CD4-positive, alpha-beta T cell treated with Interleukin-4 for 4 hours (primary cell): ENCODE measurements around the gene TEC.

Experiments
- DNase-seq: peaks from one replicate; pipeline ENCODE4 v3.0.0-alpha.2; 2020

TEC gene

DNA sequence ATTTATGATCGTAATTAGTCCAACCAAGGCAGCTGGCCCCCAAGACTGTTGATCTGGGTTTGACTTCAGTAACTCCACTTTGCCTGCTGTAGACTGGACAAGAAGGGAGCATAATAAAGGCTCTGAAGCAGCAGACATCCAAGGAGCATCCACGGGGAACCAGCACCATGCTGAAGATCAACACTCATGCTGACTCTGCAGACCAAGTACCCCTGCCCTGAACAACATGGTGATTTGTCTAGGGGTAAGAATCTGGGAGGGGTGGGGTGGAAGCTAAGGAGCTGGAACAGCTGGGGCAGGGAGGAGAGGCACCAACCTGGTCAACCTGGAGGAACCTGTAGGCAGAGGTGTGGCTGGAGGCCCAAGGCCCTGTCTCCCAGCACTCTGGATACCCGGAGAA is 2.1 kb downstream of the TEC start:
- no peak for DNase-seq

DNA sequence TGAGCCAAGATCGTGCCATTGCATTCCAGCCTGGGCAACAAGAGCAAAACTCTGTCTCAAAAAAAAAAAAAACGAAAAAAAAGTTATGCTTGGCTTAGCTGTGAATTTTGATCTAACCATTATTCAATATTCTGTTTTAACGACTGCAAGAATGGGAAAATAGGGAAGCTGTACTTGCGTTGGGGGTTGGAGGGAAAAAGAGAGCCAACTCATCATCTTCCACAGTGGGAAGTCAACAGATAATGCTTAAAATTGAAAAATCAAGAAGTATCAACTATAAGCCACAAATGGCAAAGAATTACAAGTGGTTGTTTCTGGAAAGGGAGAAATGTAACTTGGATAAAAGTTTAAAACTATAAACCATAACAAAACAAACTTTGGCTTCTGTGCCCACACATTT is 2.9 kb downstream of the TEC start:
- no peak for DNase-seq

DNA sequence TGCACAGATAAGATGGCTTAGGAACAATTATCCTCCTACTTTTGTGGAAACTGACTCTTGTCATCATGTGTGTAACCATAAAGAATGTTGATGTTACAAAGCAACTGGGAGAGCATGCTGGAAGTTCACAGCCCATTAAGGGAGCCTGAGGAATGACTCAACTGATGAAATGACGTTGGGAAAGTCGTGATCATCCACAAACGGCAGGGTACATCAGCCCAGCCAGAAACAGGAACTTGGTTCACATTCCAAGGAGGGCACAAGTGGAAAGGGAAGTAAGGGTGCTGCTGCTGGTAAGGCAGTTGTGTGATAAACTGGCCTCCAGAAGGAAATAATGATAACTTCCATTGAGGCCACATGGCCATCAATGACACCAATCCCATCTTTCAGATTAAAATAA is 6.7 kb downstream of the TEC start:
- no peak for DNase-seq

DNA sequence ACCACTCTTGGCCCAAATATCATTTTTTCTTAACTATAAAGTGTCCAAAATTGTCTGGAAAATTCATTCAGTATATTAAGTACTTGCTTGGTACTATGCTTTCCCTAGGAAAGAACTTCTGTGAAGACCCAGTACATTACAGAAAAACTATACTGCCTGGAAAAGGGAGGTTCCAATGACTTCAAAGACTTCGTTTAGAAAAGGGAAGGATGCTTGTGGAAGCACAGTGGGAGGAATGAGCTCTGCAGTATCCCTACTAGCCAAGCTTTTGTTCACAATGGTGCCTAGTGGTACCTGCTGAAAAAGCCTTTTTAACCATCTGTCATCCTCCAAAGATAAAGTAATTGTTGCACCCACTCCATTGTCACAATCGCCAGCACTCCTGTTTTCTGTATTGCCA is 7.2 kb downstream of the TEC start:
- DNase-seq: no peak

DNA sequence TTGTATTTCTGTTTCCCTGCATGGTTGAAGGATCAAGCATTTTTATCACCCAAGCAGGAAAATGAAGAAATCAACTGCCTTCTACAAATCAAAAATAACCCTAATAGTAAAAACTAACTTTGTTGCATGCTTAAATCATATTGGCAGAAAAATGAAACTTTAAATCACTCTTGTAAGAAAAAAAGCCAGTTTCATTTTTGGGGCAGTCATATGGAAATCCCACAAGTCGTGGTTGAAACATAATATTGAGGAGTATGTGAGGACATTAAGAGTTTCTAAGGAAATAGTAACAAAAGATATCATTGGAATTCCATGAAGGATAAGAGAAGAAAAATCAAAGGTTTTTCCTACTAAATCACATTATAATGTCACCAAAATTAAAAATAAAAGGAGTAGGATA is 8.4 kb downstream of the TEC start:
- DNase-seq: no peak

DNA sequence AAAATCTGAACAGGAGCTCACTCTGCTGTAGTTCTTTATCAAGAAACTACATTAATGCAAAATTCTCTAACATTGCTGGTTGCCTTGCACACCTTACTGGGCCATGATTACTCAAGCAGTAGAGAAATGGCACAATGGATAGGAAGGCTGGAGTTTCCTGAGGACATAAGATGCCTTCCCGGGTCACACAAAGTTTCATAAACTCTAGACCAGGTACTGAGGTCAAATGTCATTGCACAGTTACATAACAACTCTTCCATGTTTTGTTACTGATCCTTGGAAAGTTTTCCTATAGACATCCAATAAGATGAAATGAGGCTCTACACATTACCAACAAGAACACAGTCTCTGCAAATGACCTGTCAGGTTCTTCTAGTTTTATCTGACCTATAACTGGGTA is 9.9 kb downstream of the TEC start:
- no peak for DNase-seq

DNA sequence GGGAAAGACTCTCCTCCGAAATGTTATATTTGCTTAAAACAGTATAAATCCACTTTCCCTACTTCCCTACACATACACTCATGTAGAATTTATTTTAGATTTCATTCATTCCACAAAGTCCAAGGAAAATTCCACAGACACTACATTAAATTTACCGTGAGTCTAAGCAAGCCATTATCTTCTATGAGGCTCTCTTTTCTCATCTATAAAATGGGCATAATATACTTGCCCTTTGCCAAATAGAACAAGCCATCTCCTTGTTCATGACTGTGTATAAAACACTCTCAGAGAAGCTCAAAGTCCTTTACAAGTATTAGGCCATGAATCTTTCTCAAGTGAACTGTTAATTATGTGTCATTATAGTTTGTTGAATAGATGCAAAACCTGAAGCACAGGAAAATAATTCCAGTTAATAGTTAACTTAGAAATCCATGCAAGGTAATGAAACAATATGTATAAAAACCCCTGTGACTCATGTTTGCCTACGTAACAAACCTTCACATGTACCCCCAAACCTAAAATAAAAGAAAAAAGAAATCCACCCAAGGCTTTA is 10.7 kb downstream of the TEC start:
- no peak for DNase-seq

DNA sequence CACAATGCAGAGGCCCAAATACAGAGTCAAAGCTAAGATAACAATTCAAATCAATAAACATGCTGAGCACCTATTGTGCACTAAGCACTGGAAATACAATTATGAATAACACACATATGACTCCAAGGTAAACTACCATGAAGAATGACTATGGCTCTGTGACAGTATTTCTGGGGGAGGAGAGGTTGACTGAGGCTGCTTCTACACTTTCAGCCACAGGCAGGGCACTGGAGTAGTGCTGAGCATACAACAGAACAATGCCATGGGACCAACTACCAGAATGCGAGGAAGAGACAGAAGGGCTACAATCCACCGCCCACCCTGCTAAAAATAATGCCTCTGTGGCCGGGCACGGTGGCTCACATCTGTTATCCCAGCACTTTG is 13.7 kb downstream of the TEC start:
- DNase-seq: no peak

DNA sequence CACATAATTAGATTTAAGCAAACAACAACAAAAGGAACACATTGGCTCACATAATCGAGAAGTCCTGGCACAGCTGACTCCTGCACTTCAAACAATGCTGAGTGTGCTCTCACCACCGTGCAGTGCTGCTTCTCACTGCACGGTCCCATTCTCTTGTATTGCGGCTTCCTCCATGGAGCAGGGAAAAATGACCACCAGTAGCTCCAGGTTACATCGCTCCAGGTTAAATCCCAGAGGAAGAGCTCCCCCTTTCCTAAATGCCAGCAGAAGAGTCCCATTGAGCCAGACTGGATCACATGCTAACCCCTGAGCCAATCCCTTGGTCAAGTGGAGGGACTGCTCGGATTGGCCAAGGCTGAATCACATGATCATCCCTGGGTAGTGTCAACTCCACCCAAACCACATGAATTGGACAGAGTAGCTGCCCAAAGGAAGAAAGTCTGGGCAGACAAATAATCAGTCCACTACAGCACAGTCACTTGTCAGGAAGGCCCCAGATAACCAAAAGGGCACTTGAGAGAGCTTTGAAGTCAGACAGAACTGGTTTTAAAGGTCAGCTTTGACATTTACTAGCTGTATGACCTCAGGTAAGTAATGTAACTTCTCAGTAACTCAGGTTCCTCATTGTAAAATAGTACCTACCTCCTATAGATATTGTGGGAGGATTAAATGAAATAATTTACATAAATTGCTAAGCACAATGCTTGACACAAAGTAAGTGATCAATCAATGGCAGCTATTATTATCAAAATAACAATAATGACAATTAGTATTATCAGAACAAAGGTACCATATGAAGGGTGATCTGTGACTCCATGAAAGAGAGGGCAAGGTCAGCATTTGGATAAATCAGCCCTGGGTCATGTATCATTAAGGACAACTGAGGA is 14.3 kb downstream of the TEC start:
- no peak for DNase-seq

DNA sequence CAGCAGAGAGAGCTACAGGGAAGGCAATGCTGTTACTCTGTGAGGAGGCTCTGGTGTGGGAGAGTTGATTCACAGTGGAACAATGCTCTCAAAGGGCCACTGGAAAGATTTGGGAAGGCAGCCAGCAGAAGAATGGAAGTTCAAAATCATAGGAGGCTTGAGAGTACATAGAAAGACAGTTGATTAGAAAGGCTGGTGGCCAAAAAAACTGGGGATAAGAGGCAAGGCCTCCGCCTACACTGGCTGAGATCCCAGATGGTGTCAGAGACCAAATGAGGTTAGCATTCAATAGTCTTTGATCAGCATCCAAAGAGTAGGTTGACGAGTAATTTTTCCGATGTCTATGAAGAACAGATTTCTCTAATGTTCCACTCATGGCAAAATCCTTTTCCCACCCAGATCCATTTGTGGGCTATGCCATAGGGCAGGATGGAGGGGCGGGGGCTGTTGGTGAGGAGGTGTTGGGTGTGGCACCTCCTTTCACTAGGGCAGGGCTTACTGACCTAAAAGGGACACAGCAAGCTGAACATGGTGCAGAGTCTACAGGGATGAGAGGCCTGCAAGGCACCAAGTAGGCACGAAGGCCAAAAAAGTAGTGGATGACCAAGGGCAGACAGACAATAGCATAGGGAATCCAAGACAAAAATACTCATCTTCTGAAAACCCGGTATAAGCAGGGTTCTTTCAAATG is 15.1 kb downstream of the TEC start:
- no peak for DNase-seq

DNA sequence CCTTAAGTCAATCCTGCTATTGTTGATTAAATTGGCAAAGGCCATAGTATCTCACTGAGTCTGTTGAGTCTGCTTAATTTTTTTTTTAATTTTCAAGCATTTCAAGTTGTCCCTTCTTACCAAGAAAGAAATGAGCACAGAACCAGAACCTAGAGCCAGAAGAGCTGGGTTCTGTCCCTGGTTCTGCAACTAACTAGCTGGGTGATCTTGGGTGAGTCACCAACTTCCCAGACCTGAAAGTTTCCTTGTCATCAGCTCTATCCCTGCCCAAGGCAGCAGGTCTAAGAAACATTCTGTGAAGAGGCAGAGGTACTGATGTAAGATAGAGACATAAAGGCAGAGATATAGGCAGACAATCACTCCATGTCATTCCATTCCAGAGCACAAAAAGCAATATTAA is 17.3 kb downstream of the TEC start:
- no peak for DNase-seq

DNA sequence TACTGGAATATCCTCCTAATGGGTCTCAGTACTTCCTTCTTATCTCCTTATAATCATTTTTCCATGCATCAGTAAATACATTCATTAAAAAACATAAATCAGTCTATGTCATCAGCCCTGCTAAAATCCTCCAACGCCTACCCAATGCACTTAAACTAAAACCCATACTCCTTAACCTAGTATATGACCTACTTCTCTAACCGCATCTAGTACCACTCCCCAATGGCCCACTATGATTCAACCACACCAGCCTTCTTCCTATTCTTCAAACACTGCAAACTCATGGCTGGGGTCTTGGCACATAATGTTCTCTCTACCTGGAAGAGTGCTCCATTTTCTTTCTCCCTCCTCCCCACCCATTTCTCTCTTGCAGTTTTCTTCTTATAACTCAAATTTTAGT is 18.7 kb downstream of the TEC start:
- DNase-seq: no peak

DNA sequence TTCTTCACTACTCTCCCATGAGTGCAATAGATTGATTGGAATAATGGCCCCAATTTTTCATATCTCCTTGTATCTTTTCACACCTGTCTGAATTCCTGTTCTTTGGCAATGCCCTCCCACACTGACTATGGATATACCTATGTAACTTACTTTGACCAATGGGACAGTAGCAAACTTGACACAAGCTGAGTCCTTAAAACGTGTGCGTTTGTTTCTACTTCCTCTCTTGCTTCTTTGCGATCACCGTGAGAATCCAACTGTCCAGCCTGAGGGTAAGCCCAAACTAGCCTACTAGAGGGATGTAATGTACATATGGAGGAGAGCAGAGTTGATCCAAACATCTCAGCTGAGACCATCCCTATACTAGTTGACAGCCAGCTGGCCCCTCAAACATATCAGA is 19.3 kb downstream of the TEC start:
- DNase-seq: no peak

DNA sequence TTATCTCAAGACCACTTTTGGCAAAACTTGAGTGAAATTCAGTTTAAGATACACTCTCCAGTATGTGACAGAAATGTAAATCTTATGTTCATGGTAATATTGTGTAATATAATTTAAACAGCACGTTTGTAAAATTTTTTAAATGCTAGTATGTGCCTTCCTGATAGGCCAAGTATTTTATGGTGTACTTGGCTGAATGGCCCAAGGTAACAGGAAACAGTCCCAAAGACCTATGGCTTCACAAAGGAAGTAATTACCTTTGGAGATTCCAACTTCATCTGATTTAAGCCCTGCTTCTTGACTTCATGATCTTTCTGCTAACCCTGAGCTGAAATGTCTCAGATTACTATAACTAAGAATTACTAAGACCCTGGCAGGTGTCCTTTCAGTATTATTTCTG is 20.3 kb downstream of the TEC start:
- DNase-seq: no peak

DNA sequence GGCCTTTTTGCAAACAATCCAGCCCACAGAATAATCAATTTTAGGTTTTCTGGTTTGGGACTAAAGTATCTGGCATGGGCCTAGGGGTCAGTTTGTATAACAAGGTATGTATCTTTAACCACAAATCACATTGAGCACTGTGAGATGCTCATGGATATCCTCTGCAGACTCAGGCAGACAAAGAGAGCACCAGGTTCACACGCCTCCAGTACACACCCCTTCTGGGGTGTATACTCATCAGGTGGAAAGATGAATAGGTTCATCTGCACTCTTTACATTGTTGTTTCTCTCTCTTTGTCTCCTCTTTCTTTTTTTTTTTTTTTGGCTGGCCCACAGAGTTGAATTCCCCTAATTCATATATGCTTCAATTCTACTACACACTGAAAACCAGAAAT is 21.1 kb downstream of the TEC start:
- DNase-seq: no peak

DNA sequence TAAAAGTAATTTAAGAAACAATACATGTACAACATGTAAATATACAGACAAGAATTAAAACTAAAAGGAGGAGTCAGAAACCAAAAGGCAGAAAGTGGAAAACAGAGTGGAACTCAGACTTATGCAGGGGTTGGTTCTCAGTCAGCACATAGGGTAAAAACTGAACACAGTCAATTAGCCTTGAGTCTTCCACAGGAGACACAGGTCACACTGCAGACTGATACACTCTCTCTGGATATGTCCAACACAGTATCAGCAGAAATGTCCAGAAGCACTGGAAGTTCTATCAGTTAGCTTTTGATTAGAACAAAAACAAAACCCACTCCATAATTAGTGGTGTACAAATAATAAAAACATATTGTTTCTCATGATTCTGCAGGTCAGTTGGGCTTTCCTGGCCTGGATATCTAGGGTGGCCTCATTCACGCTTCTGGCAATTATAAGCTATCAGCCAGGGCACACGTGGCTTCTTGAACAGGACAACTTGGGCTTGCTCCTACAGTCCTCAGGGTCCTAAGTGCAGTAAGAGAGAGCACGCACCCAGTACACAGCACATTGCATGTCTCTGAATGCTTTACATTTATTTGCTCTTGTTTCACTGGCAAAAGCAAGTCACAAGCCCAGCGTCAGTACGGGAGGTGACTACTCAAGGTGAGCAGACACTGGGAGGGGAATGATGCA is 21.6 kb downstream of the TEC start:
- DNase-seq: no peak

DNA sequence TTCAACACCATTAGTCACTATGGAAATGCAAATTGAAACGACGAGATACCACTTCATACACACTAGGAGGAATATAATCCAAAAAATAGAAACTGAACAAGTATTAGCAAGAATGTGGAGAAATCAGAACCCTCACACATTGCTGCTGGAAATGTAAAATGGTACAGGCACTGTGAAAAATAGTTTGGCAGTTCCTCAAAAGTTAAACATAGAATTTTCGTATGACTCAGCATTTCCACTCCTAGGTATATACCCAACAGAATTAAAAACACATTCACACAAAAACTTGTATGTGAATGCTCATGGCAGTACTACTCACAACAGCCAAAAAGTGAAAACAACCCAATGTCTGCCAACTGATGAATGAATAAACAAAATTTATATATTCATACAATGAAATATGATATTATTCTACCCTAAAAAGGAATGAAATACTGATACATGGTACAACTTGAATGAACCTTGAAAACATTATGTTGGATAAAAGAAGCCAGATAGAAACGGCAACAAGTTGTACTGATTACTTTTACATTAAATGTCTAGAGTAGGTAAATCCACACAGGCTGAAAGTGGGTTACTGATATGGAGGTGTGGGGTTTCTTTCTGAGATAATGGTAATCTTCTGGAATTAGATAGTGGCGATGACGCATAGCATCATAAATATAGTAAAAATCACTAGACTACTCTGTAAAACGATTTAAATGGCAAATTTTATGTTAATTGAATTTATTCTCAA is 22.3 kb downstream of the TEC start:
- DNase-seq: no peak

DNA sequence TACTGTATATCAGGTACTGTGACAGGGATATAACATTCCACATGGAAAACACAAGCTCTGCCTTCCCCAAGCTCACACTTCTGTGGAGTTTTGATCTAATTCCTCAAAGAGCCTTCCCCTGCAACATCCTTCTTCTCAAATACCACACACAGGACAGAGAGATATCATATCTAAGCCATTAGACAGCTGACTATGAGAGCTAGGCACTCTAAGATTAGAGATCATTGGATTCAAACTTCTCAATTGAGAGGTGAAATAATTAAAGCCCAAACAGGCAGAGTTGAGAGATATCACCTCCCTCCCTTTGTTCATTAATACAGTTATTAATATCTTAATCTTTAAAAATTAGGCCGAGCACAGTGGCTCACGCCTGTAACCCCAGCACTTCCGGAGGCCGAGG is 25.0 kb downstream of the TEC start:
- DNase-seq: no peak

DNA sequence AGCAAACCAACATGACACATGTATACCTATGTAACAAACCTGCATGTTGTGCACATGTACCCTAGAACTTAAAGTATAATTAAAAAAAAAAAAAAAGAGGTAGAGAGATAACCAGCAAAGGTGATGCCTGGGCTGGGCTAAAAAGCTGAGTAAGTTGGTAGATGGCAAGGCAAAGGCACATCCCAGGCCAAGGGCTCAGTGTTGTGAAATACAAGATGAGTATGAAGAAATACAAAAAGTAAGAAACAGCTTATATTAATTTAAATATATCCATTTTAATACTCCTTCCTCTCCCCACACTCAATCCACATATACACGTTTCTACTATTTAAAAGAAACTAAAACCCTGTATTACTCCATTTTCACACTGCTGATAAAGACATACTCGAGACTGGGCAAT is 25.8 kb downstream of the TEC start:
- no peak for DNase-seq

DNA sequence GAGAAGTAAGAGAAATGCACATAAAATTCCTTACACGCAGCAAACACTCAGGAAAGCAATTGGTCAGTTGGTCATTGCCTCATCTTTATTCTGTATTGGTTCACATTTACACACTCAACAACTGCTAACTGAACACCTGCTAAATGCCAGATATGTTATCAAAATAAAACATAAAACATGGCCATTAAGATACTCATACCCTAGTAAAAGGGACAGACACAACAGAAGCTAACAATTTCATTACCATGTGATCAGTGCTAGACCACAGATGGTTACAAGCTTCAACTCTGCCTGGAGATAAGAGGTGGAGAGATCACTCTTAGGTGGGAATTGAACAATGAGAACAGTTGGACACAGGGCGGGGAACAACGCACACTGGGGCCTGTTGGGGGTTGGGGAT is 26.2 kb downstream of the TEC start:
- DNase-seq: no peak

DNA sequence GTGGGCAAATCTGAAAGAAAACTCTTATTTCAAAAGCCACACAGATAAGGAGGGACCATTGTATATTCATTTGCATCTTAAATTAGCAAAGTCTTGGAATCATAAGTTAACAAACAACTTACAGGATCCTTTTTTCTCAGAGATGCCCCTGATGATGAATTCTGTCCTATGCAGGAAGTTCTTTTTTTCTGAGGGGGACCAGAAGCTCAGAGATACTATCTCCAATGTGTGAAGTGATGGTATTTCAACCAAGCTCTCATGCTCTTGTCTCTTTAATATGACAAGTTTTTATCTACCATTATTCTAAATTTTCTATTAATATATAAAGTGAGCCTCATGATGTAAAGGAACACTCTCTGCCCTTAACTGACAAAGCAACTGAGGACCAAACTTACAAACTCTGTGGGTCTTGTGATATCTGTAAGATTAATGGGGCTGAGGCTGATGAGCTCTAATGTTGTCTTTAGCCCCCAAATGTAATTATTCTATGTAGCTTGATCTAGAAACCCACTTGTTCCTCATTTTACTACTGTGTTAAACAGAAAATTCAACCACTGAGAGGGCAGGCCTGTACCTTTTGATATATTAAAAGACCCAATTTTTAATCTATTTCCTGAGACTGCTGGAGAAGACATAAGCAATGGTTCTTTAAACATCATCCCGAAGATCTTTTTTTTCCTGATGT is 27.0 kb downstream of the TEC start:
- no peak for DNase-seq

DNA sequence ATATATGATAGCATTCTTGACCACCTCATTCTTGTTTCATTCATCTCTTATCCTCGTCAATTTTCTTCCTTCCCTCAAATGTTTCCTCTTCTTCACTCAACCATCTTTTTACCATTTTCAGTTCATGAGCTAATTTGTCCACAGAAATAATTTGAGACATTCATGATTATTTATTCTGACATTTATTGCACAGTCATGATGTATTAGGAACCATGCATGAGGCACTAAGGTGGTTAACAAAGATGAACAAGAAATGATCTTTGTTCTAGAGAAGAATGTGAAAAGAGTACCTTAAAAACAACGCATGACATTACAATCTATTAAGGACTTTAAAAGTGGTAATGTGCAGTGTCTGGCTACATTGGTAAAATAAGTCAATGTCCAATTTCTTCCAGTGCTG is 27.9 kb downstream of the TEC start:
- no peak for DNase-seq
